GM18861 (cell line): ENCODE results near the gene LAMB1.
"Not testable (repeated sequence)": the region's sequence is repeated elsewhere in the genome, so short reads cannot be mapped to it uniquely, and the experiment has no call there.

Source experiments
- ATAC-seq: cut with Tn5 transposase; IDR thresholded peaks from one replicate; pipeline ENCODE4 v1.9.1; 2021; ENCODE audit not compliant: unreplicated experiment

Gene LAMB1

GRCh38 chr7:107973861-107974260 is 29.1 kb downstream of the LAMB1 start:
- no peak for ATAC-seq

GRCh38 chr7:107972941-107973376 is 30.0 kb downstream of the LAMB1 start:
- no peak for ATAC-seq

GRCh38 chr7:107972075-107972482 is 30.9 kb downstream of the LAMB1 start:
- no peak for ATAC-seq

- ATAC-seq: no peak
These were observed 31.3 kb downstream of the LAMB1 start for GRCh38 chr7:107971613-107972012.

- no peak for ATAC-seq
These were observed 31.9 kb downstream of the LAMB1 start for GRCh38 chr7:107971100-107971499.

- no peak for ATAC-seq
These were observed 33.1 kb downstream of the LAMB1 start for GRCh38 chr7:107969856-107970255.

GRCh38 chr7:107968449-107968848 is 34.5 kb downstream of the LAMB1 start:
- ATAC-seq: no peak

- ATAC-seq: no peak
These were observed 35.5 kb downstream of the LAMB1 start for GRCh38 chr7:107967420-107967819.

GRCh38 chr7:107966711-107967110 is 36.2 kb downstream of the LAMB1 start:
- no peak for ATAC-seq

GRCh38 chr7:107964510-107964909 is 38.5 kb downstream of the LAMB1 start:
- no peak for ATAC-seq

GRCh38 chr7:107962817-107963216 is 40.1 kb downstream of the LAMB1 start:
- ATAC-seq: no peak

- no peak for ATAC-seq
These were observed 41.6 kb downstream of the LAMB1 start for GRCh38 chr7:107961405-107961804.

- no peak for ATAC-seq
These were observed 42.7 kb downstream of the LAMB1 start for GRCh38 chr7:107960272-107960671.

- ATAC-seq: no peak
These were observed 43.4 kb downstream of the LAMB1 start for GRCh38 chr7:107959527-107959898.

- no peak for ATAC-seq
These were observed 44.0 kb downstream of the LAMB1 start for GRCh38 chr7:107958764-107959526.

- no peak for ATAC-seq
These were observed 45.5 kb downstream of the LAMB1 start for GRCh38 chr7:107957436-107957835.

GRCh38 chr7:107956950-107957349 is 46.0 kb downstream of the LAMB1 start:
- ATAC-seq: not testable (repeated sequence)

- no peak for ATAC-seq
These were observed 47.6 kb downstream of the LAMB1 start for GRCh38 chr7:107955394-107955793.

- ATAC-seq: no peak
These were observed 49.0 kb downstream of the LAMB1 start for GRCh38 chr7:107953924-107954303.

- ATAC-seq: no peak
These were observed 49.6 kb downstream of the LAMB1 start for GRCh38 chr7:107953265-107953923.

- no peak for ATAC-seq
These were observed 51.1 kb downstream of the LAMB1 start for GRCh38 chr7:107951896-107952295.

- no peak for ATAC-seq
These were observed 51.7 kb downstream of the LAMB1 start for GRCh38 chr7:107951172-107951787.
